ENCODE data around the gene COL25A1. TPM values are rescaled to one million over a fixed set of nuclear protein-coding genes. Genes with fewer than 3 reads are reported as not detected.

COL25A1 gene
- total RNA-seq, 2 donors from 2014 or later: 0.29 TPM; not detected in 1

DNA sequence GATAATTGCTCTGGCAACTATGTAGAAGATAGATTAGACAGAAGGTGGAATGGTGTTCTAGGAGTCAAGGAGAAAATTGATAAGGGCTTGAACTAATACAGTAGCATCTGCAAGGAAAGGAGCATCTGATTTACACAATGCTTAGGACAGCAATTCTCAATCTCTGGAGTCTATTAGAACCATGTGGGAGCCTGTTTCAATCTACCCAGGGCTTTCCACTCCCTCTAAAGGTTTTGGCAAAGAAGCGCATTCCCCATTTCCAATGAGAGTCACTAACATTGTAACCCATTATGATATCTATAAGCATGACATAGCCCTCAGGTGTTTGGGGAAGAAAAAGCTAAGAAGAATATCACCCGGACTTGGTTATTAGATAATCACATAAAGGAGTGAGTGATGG lies 168.2 kb downstream of the COL25A1 start:
- TF ChIP-seq, protein P1, sequence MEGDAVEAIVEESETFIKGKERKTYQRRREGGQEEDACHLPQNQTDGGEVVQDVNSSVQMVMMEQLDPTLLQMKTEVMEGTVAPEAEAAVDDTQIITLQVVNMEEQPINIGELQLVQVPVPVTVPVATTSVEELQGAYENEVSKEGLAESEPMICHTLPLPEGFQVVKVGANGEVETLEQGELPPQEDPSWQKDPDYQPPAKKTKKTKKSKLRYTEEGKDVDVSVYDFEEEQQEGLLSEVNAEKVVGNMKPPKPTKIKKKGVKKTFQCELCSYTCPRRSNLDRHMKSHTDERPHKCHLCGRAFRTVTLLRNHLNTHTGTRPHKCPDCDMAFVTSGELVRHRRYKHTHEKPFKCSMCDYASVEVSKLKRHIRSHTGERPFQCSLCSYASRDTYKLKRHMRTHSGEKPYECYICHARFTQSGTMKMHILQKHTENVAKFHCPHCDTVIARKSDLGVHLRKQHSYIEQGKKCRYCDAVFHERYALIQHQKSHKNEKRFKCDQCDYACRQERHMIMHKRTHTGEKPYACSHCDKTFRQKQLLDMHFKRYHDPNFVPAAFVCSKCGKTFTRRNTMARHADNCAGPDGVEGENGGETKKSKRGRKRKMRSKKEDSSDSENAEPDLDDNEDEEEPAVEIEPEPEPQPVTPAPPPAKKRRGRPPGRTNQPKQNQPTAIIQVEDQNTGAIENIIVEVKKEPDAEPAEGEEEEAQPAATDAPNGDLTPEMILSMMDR (IDR thresholded peaks at IDR 0.05): no peak
- Histone ChIP-seq H3K9me3 (no peaks in the 10 kb centered on the region), H3K4me3 (no peak overlapping the region), H3K27ac (no peak overlapping the region), H3K9ac (ENCODE audit: low read depth in 2 of 2, low read length in 2 of 2) (no peak overlapping the region), H3K27me3 (no peaks in the 10 kb centered on the region), H3K4me1 (no peaks in the 10 kb centered on the region), H3K36me3 (no peaks in the 10 kb centered on the region)
- intact Hi-C loops (cut with DNase I): no loop called here
- DNase-seq: no peak

DNA sequence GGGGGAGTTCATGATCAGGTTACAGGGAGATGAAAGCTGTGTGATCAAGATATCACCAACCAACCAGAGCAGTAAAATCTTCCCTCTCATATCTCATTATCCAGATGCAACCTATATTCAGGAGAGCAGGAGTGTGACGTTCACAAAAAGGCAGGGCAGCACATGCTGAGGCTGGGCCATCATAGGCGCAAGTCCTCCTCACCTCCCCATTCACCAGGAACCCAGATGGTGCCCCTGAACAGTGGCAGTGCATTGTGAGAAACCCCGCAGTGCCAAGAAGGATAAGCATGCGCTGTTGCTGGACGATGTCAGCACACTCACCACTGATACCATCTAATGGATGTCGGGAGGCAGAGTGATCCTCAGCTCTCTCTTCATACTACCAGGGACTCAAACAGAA lies 170.9 kb downstream of the COL25A1 start:
- no peaks in the 10 kb centered on the region for H3K4me1 ChIP-seq
- H3K27ac ChIP-seq: no peak overlapping the region
- DNase-seq: no peak
- H3K9me3 ChIP-seq: no peaks in the 10 kb centered on the region
- intact Hi-C loops (cut with DNase I): no loop called here
- no peaks in the 10 kb centered on the region for H3K36me3 ChIP-seq
- no peak overlapping the region for H3K4me3 ChIP-seq
- TF ChIP-seq, protein P1 (IDR thresholded peaks at IDR 0.05): no peak
- H3K27me3 ChIP-seq: no peaks in the 10 kb centered on the region
- H3K9ac ChIP-seq (ENCODE audit: low read depth in 2 of 2, low read length in 2 of 2): no peak overlapping the region

DNA sequence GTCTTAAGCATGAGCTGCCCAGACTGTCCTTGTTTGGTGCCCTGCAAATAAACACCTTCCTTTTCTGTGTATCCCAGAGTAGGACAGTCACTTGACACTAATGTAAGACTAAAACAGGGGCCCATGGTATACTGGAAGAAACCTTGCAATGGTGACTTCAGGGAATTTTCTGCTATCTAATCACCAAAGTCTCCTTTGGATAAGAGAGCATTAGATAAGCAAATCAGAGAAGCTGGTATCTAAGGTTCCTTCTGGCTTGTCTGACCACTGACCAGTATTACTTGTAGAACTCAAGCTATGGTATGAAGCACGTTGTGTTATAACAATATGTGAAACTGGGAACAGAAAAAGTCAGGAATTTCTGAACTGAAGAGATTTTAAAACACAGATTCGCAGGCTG lies 173.9 kb downstream of the COL25A1 start:
- no peaks in the 10 kb centered on the region for H3K4me1 ChIP-seq
- no peak overlapping the region for H3K4me3 ChIP-seq
- no peaks in the 10 kb centered on the region for H3K27me3 ChIP-seq
- TF ChIP-seq, protein P1 (IDR thresholded peaks at IDR 0.05): no peak
- H3K27ac ChIP-seq: no peak overlapping the region
- no peaks in the 10 kb centered on the region for H3K36me3 ChIP-seq
- H3K9me3 ChIP-seq: no peaks in the 10 kb centered on the region
- no peak for DNase-seq
- intact Hi-C loops (cut with DNase I): no loop called here
- no peak overlapping the region for H3K9ac ChIP-seq (ENCODE audit: low read depth in 2 of 2, low read length in 2 of 2)

DNA sequence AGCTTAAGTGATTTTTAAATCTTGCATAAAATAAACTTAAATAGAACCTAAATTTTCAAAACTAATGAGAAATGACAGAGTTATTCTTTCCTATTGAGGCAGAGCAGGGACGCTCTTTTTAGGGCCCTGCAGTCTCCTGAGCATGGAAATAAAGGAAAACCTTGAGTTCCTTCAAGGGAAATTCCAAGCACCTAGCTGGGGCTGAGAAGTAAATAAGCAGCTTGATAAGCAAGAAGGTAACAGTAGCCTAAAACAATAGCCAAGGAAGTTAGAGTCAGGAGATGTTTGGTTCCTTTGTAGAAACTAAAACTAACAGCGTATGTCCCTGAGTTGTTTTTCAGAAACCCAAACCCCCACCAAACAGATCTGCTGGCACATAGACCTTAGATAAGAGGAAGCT lies 174.6 kb downstream of the COL25A1 start:
- no peak for DNase-seq
- intact Hi-C loops (cut with DNase I): no loop called here
- Histone ChIP-seq H3K27ac (no peak overlapping the region), H3K4me3 (no peak overlapping the region), H3K9ac (ENCODE audit: low read depth in 2 of 2, low read length in 2 of 2) (no peak overlapping the region), H3K27me3 (no peaks in the 10 kb centered on the region), H3K9me3 (no peaks in the 10 kb centered on the region), H3K4me1 (no peaks in the 10 kb centered on the region), H3K36me3 (no peaks in the 10 kb centered on the region)
- TF ChIP-seq, protein P1 (IDR thresholded peaks at IDR 0.05): no peak

DNA sequence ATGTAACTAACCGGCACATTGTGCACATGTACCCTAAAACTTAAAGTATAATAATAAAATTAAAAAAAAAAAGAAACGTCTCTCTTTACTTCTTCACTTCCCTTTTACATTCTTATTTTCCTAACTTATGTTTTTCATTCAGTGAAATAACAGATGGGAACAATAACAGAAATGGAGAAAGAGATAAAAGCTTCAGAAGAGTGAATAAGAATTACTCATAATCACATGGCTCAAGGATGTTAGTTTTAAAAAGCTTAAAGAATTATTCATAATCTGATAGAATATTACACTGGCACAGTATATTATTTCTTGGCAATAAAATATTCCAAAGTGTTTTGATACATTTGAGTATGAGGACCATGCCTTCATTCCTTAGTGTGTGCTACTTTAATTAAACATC lies 175.6 kb downstream of the COL25A1 start:
- no peaks in the 10 kb centered on the region for H3K4me1 ChIP-seq
- no peak overlapping the region for H3K27ac ChIP-seq
- H3K9ac ChIP-seq (ENCODE audit: low read depth in 2 of 2, low read length in 2 of 2): no peak overlapping the region
- H3K36me3 ChIP-seq: no peaks in the 10 kb centered on the region
- H3K9me3 ChIP-seq: no peaks in the 10 kb centered on the region
- DNase-seq: no peak
- intact Hi-C loops (cut with DNase I): no loop called here
- no peaks in the 10 kb centered on the region for H3K27me3 ChIP-seq
- no peak overlapping the region for H3K4me3 ChIP-seq
- TF ChIP-seq, protein P1 (IDR thresholded peaks at IDR 0.05): no peak

DNA sequence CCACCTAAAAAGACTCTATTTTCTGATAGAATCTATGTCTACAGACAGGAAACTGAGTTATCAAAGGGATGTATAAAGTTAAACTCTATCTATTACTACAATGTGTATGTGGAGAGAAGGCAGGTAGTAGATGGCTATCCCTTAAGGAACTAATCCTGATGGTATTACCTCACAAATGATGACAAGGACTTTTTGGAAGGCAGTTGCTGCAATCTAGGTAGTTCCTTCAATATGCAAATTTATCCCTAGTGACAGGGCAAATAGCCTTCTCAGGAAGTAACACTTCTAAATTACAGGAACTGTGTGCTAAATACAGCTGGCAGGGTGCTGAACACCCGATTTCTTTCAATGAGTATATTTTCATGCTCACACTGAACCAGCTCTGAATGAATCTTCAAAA lies 177.4 kb downstream of the COL25A1 start:
- no peak overlapping the region for H3K27ac ChIP-seq
- H3K4me1 ChIP-seq: no peaks in the 10 kb centered on the region
- DNase-seq: no peak
- intact Hi-C loops (cut with DNase I): no loop called here
- TF ChIP-seq, protein P1 (IDR thresholded peaks at IDR 0.05): no peak
- H3K4me3 ChIP-seq: no peak overlapping the region
- H3K36me3 ChIP-seq: no peaks in the 10 kb centered on the region
- no peak overlapping the region for H3K9ac ChIP-seq (ENCODE audit: low read depth in 2 of 2, low read length in 2 of 2)
- H3K27me3 ChIP-seq: no peaks in the 10 kb centered on the region
- no peaks in the 10 kb centered on the region for H3K9me3 ChIP-seq
